Glutamatergic neuron (in vitro differentiated cells): ENCODE results near the gene TMEM63A. TPM values are rescaled to one million over a fixed set of nuclear protein-coding genes. Genes with fewer than 3 reads are reported as not detected.

Source experiments
- DNase-seq: peaks from one replicate; pipeline ENCODE4 v3.0.0; 2022
- H3K27ac Mint-ChIP-seq: one replicate; pipeline ENCODE4 v1.8.0; 2020; ENCODE audit warnings: mild to moderate bottlenecking, mixed read lengths, inconsistent platforms; ENCODE audit not compliant: unreplicated experiment
- H3K27me3 Mint-ChIP-seq: one replicate; pipeline ENCODE4 v1.8.0; 2020; ENCODE audit warnings: mild to moderate bottlenecking, moderate library complexity, mixed read lengths, inconsistent platforms; ENCODE audit not compliant: unreplicated experiment
- H3K36me3 Mint-ChIP-seq: one replicate; pipeline ENCODE4 v1.8.0; 2020; ENCODE audit warnings: mild to moderate bottlenecking, mixed read lengths, inconsistent platforms; ENCODE audit not compliant: unreplicated experiment
- H3K4me1 Mint-ChIP-seq: one replicate; pipeline ENCODE4 v1.8.0; 2020; ENCODE audit warnings: mild to moderate bottlenecking, low read depth, mixed read lengths, inconsistent platforms; ENCODE audit not compliant: unreplicated experiment
- H3K4me3 Mint-ChIP-seq: one replicate; pipeline ENCODE4 v1.8.0; 2020; ENCODE audit warnings: mild to moderate bottlenecking, mixed read lengths, inconsistent platforms; ENCODE audit not compliant: unreplicated experiment
- H3K9me3 Mint-ChIP-seq: one replicate; pipeline ENCODE4 v1.8.0; 2020; ENCODE audit warnings: mild to moderate bottlenecking, moderate library complexity, mixed read lengths, inconsistent platforms; ENCODE audit not compliant: unreplicated experiment
- CTCF ChIP-seq: fragments of 200-600 bp; sonication (generic); IDR thresholded peaks from one replicate; pipeline ENCODE4 v1.5.0; 2021; ENCODE audit not compliant: partially characterized antibody, unreplicated experiment
- total RNA-seq: library from RNA; stranded (reverse); fragmentation: NEBNext Ultra II Directional; extraction: Animal tissue kit (Norgen Biotek cat#: 25700); gene quantifications from one replicate; pipeline ENCODE4 v1.2.1, GENCODE V29; 2021; ENCODE audit not compliant: unreplicated experiment

TMEM63A gene
- total RNA-seq, 1 donor from 2014 or later: 1.1 TPM

- Mint-ChIP-seq H3K4me3 (no peak overlapping the region), H3K27ac (no peak overlapping the region), H3K27me3 (peaks cover 2% of the 10 kb centered on the region), H3K36me3 (no peaks in the 10 kb centered on the region), H3K9me3 (peaks cover 14% of the 10 kb centered on the region), H3K4me1 (peaks cover 15% of the 10 kb centered on the region)
- DNase-seq: no peak
- TF ChIP-seq CTCF: no peak
Observed at GRCh38 chr1:225891229-225891972, 9.2 kb upstream of the TMEM63A start.

- H3K36me3 Mint-ChIP-seq: no peaks in the 10 kb centered on the region
- no peak overlapping the region for H3K4me3 Mint-ChIP-seq
- TF ChIP-seq CTCF: no peak
- no peak overlapping the region for H3K27ac Mint-ChIP-seq
- H3K27me3 Mint-ChIP-seq: peaks cover 2% of the 10 kb centered on the region
- H3K9me3 Mint-ChIP-seq: peaks cover 14% of the 10 kb centered on the region
- peaks cover 15% of the 10 kb centered on the region for H3K4me1 Mint-ChIP-seq
- DNase-seq: no peak
Observed at GRCh38 chr1:225890346-225891228, 8.4 kb upstream of the TMEM63A start.

- DNase-seq: no peak
- Mint-ChIP-seq H3K27ac (no peak overlapping the region), H3K4me1 (peaks cover 15% of the 10 kb centered on the region), H3K9me3 (peaks cover 14% of the 10 kb centered on the region), H3K27me3 (peaks cover 2% of the 10 kb centered on the region), H3K36me3 (no peaks in the 10 kb centered on the region), H3K4me3 (no peak overlapping the region)
- TF ChIP-seq CTCF: no peak
Observed at GRCh38 chr1:225889743-225890142, 7.6 kb upstream of the TMEM63A start.

- peaks cover 15% of the 10 kb centered on the region for H3K4me1 Mint-ChIP-seq
- peak within 1 kb of the TSS; percentile 48 for H3K27ac Mint-ChIP-seq
- DNase-seq: peak; percentile 51
- H3K36me3 Mint-ChIP-seq: no peaks in the 10 kb centered on the region
- peak within 1 kb of the TSS; percentile 61 for H3K4me3 Mint-ChIP-seq
- no peak for TF ChIP-seq CTCF
- peaks cover 14% of the 10 kb centered on the region for H3K9me3 Mint-ChIP-seq
- H3K27me3 Mint-ChIP-seq: peaks cover 2% of the 10 kb centered on the region
Observed at GRCh38 chr1:225888898-225889601, 6.9 kb upstream of the TMEM63A start, which contains the start of gene LEFTY1. Gene LEFTY1 (minus strand): TSS chr1:225889146. CDS start chr1:225889066, 80 bp downstream.
